SK-N-SH treated with all-trans-retinoic acid at 6 μM for 48 hours (cell line): Measurements from ENCODE around the gene FAHD1.

Source experiments
- ATAC-seq: fragments of 200-7000 bp; cut with Tn5 transposase; 3 replicates; pipeline ENCODE4 v1.9.1; 2020; ENCODE audit warnings: mild to moderate bottlenecking, moderate library complexity
- ARNTL ChIP-seq: fragments of 450-650 bp; formaldehyde crosslinking; IDR thresholded peaks from 2 replicates; pipeline ENCODE4 v1.5.0; 2020; ENCODE audit warnings: low read depth, mild to moderate bottlenecking, moderate library complexity, borderline replicate concordance
- BACH2 ChIP-seq: fragments of 250-450 bp; sonication (Bioruptor Pico); IDR thresholded peaks from 2 replicates; pipeline ENCODE4 v1.9.0; 2021; ENCODE audit warnings: mild to moderate bottlenecking, borderline replicate concordance
- CREB5 ChIP-seq: fragments of 250-450 bp; sonication (Bioruptor Pico); IDR thresholded peaks from 2 replicates; pipeline ENCODE4 v1.5.1; 2020; ENCODE audit warnings: low read depth, mild to moderate bottlenecking, moderate library complexity
- CSDC2 ChIP-seq: fragments of 250-450 bp; sonication (Bioruptor Pico); IDR thresholded peaks from 2 replicates; pipeline ENCODE4 v1.5.0; 2020; ENCODE audit warnings: mild to moderate bottlenecking, moderate library complexity
- ISL1 ChIP-seq: fragments of 250-450 bp; sonication (Bioruptor Pico); IDR thresholded peaks from 2 replicates; pipeline ENCODE4 v2.1.2; 2022; ENCODE audit warnings: mild to moderate bottlenecking, moderate library complexity
- OSR1 ChIP-seq: fragments of 250-450 bp; sonication (Bioruptor Pico); IDR thresholded peaks from 2 replicates; pipeline ENCODE4 v1.8.0; 2022; ENCODE audit warnings: moderate library complexity, mild to moderate bottlenecking, inconsistent platforms
- PATZ1 ChIP-seq: fragments of 250-450 bp; sonication (Bioruptor Pico); IDR thresholded peaks from 2 replicates; pipeline ENCODE4 v1.8.0; 2020; ENCODE audit warnings: mild to moderate bottlenecking, moderate library complexity, borderline replicate concordance
- PPARA ChIP-seq: fragments of 250-450 bp; sonication (Bioruptor Pico); IDR thresholded peaks from 2 replicates; pipeline ENCODE4 v1.5.0; 2020; ENCODE audit warnings: mild to moderate bottlenecking, borderline replicate concordance
- TCF4 ChIP-seq: fragments of 250-450 bp; sonication (Bioruptor Pico); IDR thresholded peaks from 2 replicates; pipeline ENCODE4 v1.8.0; 2021; ENCODE audit warnings: mild to moderate bottlenecking, moderate library complexity, borderline replicate concordance
- TOX ChIP-seq: fragments of 250-450 bp; sonication (Bioruptor Pico); IDR thresholded peaks from 2 replicates; pipeline ENCODE4 v1.8.0; 2021; ENCODE audit warnings: mild to moderate bottlenecking, moderate library complexity, borderline replicate concordance
- ZC3H10 ChIP-seq: fragments of 250-450 bp; sonication (Bioruptor Pico); IDR thresholded peaks from 2 replicates; pipeline ENCODE4 v1.5.1; 2021; ENCODE audit warnings: mild to moderate bottlenecking, moderate library complexity
- ZFP3 ChIP-seq: fragments of 250-450 bp; sonication (Bioruptor Pico); IDR thresholded peaks from 2 replicates; pipeline ENCODE4 v1.5.0; 2020; ENCODE audit warnings: mild to moderate bottlenecking, moderate library complexity
- ZFP30 ChIP-seq: fragments of 450-650 bp; formaldehyde crosslinking; IDR thresholded peaks from 2 replicates; pipeline ENCODE4 v1.5.0; 2022; ENCODE audit warnings: mild to moderate bottlenecking, moderate library complexity
- ZNF565 ChIP-seq: fragments of 450-650 bp; formaldehyde crosslinking; conservative IDR thresholded peaks from 2 replicates; pipeline ENCODE4 v1.5.0; 2020; ENCODE audit warnings: low read depth, mild to moderate bottlenecking, moderate library complexity
- ZNF70 ChIP-seq: fragments of 450-650 bp; formaldehyde crosslinking; IDR thresholded peaks from 2 replicates; pipeline ENCODE4 v1.5.0; 2020; ENCODE audit warnings: mild to moderate bottlenecking, moderate library complexity
- ZNF8 ChIP-seq: fragments of 450-650 bp; formaldehyde crosslinking; IDR thresholded peaks from 2 replicates; pipeline ENCODE4 v1.5.0; 2020; ENCODE audit warnings: mild to moderate bottlenecking, moderate library complexity
- TF ChIP-seq, protein P1 (sequence below): fragments of 250-450 bp; sonication (Bioruptor Pico); IDR thresholded peaks from 2 replicates; pipeline ENCODE4 v1.5.1; 2021; ENCODE audit warnings: mild to moderate bottlenecking, moderate library complexity
- TF ChIP-seq, protein P2 (sequence below): fragments of 250-450 bp; sonication (Bioruptor Pico); IDR thresholded peaks from 2 replicates; pipeline ENCODE4 v1.8.0; 2021; ENCODE audit warnings: low read depth, mild to moderate bottlenecking, moderate library complexity, borderline replicate concordance
- TF ChIP-seq, protein P3 (sequence below): fragments of 250-450 bp; sonication (Bioruptor Pico); IDR thresholded peaks from 2 replicates; pipeline ENCODE4 v1.5.0; 2020; ENCODE audit warnings: mild to moderate bottlenecking, moderate library complexity

The FAHD1 gene

DNA sequence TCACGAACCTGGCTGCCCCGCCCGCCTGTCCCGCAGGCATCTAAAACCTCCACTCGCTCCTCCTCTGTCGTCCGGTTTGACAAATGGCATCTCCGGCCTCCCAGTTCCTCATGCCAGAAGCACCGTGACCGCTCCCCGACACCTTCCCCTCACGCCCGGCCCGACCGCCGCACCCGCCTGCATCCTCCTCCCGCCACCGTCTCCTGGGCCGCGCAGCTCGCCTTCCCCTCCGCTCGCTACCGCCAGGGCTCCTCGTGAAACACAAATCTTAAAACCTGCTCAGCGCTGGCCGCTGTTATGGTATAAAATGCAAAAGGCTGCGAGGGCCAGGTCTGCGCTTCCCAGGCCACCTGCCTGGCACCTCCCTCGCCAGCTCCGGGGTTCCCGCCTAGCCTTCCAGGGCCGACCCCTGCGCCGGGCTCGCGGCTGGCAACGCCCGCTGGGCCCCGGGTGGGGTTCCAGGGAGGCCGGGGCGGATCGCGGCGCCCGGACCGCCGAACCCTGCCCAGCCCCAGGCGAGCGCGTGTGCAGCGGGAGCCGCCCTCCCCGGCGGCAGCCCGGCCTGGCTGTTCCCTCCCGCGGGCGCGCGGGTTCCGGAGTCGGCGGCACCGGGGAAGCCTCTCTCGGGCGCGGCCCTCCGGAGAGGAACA is 45.1 kb upstream of the FAHD1 start:
- ATAC-seq, result no peak; the same call in 2 of the 3 replicates
- TF ChIP-seq, protein P1, sequence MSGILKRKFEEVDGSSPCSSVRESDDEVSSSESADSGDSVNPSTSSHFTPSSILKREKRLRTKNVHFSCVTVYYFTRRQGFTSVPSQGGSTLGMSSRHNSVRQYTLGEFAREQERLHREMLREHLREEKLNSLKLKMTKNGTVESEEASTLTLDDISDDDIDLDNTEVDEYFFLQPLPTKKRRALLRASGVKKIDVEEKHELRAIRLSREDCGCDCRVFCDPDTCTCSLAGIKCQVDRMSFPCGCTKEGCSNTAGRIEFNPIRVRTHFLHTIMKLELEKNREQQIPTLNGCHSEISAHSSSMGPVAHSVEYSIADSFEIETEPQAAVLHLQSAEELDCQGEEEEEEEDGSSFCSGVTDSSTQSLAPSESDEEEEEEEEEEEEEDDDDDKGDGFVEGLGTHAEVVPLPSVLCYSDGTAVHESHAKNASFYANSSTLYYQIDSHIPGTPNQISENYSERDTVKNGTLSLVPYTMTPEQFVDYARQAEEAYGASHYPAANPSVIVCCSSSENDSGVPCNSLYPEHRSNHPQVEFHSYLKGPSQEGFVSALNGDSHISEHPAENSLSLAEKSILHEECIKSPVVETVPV, result no peak
- TF ChIP-seq ARNTL (CRISPR knock-in tag), result no peak
- TF ChIP-seq ZNF70 (CRISPR knock-in tag), result no peak
- TF ChIP-seq, protein P2, sequence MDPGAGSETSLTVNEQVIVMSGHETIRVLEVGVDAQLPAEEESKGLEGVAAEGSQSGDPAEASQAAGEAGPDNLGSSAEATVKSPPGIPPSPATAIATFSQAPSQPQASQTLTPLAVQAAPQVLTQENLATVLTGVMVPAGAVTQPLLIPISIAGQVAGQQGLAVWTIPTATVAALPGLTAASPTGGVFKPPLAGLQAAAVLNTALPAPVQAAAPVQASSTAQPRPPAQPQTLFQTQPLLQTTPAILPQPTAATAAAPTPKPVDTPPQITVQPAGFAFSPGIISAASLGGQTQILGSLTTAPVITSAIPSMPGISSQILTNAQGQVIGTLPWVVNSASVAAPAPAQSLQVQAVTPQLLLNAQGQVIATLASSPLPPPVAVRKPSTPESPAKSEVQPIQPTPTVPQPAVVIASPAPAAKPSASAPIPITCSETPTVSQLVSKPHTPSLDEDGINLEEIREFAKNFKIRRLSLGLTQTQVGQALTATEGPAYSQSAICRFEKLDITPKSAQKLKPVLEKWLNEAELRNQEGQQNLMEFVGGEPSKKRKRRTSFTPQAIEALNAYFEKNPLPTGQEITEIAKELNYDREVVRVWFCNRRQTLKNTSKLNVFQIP, result no peak
- TF ChIP-seq, protein P3, sequence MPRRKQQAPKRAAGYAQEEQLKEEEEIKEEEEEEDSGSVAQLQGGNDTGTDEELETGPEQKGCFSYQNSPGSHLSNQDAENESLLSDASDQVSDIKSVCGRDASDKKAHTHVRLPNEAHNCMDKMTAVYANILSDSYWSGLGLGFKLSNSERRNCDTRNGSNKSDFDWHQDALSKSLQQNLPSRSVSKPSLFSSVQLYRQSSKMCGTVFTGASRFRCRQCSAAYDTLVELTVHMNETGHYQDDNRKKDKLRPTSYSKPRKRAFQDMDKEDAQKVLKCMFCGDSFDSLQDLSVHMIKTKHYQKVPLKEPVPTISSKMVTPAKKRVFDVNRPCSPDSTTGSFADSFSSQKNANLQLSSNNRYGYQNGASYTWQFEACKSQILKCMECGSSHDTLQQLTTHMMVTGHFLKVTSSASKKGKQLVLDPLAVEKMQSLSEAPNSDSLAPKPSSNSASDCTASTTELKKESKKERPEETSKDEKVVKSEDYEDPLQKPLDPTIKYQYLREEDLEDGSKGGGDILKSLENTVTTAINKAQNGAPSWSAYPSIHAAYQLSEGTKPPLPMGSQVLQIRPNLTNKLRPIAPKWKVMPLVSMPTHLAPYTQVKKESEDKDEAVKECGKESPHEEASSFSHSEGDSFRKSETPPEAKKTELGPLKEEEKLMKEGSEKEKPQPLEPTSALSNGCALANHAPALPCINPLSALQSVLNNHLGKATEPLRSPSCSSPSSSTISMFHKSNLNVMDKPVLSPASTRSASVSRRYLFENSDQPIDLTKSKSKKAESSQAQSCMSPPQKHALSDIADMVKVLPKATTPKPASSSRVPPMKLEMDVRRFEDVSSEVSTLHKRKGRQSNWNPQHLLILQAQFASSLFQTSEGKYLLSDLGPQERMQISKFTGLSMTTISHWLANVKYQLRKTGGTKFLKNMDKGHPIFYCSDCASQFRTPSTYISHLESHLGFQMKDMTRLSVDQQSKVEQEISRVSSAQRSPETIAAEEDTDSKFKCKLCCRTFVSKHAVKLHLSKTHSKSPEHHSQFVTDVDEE (CRISPR knock-in tag), result no peak
- TF ChIP-seq ZNF8 (CRISPR knock-in tag), result no peak

DNA sequence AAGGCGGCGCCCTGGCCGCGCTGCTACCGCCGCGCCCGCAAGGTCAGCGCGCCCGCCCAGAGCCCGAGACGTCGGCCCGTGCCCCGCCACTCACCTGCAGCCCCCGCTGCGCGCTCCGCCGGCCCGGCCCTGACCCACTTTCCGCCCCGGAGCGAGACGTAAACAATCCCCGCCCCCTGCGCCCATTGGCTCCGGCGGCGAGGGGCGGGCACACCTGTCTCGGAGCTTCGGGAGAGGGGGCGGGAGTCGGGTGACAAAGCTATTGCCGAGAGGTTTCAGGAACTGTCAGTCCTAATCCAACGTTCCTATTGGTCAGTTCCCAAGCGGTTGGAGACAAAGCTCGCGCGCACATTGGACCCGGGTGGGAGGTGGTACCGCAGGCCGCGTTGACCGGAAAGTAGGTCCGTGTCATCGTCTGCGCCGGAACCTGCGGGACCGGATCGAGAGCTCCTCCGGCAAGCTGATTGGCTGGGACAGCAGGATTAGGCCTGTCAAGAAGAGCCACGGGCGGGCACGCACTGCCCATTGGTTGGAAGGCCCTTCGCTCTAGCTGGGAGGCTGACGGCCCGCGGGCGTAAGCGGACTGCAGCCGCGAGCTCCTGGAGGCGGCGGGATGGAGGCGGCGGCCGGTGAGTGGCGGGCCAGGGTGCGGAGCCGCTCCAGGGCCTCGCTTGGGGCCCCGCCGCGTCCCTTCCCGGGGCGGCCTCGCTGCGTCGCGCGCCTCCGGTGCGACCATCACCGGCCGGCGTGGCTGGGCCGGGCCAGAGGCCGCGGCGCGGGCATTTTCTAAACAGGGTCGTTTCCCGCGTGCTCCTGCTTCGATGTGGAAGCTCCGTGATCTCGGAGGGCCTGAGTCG is 44.4 kb upstream of the FAHD1 start, which contains the start of the genes NUBP2 and SPSB3:
Gene NUBP2 (plus strand): TSS at position 553 of the 857 bp plus-strand sequence. CDS start 61 bp downstream, at position 614.
Gene SPSB3 (minus strand): TSS at position 164 of the 857 bp plus-strand sequence. CDS start 1,088 bp downstream, outside the sequence.
- TF ChIP-seq ZC3H10 (CRISPR knock-in tag), result no peak
- TF ChIP-seq, protein P3 (CRISPR knock-in tag), result no peak
- no peak for TF ChIP-seq CREB5 (CRISPR knock-in tag)
- no peak for TF ChIP-seq CSDC2 (CRISPR knock-in tag)
- no peak for TF ChIP-seq ARNTL (CRISPR knock-in tag)
- no peak for TF ChIP-seq ZFP30
- no peak for TF ChIP-seq TCF4
- no peak for TF ChIP-seq ZNF565 (CRISPR knock-in tag)
- TF ChIP-seq ZFP3 (CRISPR knock-in tag), result no peak
- no peak for TF ChIP-seq BACH2 (CRISPR knock-in tag)
- TF ChIP-seq ISL1 (CRISPR knock-in tag), result no peak
- TF ChIP-seq, protein P1, result no peak
- no peak for TF ChIP-seq PATZ1 (CRISPR knock-in tag)
- no peak for TF ChIP-seq OSR1 (CRISPR knock-in tag)
- no peak for TF ChIP-seq PPARA (CRISPR knock-in tag)
- TF ChIP-seq, protein P2, result no peak
- TF ChIP-seq ZNF70 (CRISPR knock-in tag), result no peak
- TF ChIP-seq TOX, result no peak
- peak; percentile 93 for ATAC-seq
